HG03439 (cell line): ENCODE results near the gene KRTAP10-8.
"Not testable (repeated sequence)": the region's sequence is repeated elsewhere in the genome, so short reads cannot be mapped to it uniquely, and the experiment has no call there.

Experiments
- ATAC-seq: cut with Tn5 transposase; IDR thresholded peaks from one replicate; pipeline ENCODE4 v1.9.1; 2021; ENCODE audit warnings: mild to moderate bottlenecking, moderate library complexity; ENCODE audit not compliant: unreplicated experiment

The KRTAP10-8 gene

DNA sequence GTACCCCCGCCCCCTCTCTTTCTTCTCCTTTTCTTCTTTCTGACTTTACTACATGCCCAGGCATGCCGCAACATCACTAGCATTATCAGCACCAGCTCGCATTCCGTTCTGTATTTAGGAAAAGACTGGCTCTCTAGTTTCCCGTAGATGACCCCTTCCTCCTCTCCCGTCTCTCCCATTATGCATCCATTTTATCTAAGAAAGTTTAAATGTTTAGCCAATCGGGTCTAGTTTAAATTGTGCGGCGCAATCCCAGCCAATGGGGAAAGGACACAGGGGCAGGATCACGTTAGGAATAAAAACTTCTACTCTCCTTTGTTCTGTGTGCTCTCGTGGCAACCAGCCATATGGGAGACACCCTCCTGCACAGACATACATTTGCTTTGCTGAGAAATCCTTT is 13.8 kb upstream of the KRTAP10-8 start:
- no peak for ATAC-seq

DNA sequence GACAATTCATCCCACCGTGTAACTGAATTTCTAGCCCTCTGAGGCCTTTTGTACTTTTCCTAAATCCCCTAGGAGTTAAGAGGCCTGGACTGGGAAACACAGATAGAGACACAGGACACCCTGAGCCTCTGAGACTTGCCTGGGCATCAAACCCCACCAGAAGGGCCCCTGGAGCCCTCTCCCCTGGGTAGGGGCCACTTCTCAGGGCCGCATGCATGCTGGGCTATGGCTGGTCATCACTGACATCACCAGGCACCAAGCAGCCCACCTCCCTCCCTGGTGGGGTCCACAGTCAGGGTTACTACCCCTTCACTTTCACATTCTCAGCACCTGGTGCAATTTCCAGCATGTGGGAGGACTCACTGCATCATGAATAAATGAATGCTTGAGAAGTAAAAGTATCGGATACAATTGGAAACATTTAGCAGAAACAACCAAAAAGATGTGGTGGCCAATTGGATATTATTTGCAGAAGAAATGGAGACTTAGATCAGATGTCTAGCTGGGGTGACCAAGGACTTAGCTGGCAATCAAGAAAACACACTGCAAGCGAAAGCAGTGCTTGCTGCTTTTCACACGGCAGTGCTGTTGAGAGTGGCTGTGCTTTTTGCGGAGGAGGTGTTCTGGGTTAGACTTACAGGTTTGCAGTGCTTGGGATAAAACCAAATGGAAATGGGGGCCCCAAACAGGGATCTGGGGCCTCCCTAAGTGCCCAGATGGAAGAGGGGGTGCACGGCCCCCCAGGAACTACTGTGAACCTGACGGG is 12.4 kb upstream of the KRTAP10-8 start:
- no peak for ATAC-seq

DNA sequence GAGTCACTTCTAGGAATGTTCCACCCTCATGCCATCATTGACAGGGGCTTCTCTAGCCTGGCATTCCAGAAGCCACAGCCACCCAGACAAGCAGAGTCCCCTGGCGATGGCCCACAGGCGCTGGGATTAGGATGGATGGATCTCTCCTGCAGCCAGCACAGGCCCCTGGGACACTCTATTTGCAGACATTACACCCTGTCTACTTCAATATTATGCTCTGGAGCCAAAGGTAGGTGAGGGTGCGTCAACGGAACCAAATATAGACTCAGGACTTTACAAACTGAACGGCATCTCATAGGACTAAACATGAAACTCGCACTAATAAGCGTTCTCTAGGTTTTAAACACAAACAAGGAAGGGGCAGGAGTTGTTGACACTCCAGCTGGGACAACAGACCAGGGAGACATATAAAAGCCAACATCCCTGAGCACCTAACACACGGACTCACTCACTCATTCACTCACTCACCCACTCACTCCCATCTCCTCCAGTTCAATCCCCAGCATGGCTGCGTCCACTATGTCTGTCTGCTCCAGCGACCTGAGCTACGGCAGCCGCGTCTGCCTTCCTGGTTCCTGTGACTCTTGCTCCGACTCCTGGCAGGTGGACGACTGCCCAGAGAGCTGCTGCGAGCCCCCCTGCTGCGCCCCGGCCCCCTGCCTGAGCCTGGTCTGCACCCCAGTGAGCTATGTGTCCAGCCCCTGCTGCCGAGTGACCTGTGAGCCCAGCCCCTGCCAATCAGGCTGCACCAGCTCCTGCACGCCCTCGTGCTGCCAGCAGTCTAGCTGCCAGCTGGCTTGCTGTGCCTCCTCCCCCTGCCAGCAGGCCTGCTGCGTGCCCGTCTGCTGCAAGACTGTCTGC is 11.5 kb upstream of the KRTAP10-8 start, which contains the start of gene KRTAP10-7:
Gene KRTAP10-7 (plus strand): TSS at position 480 of the 861 bp plus-strand sequence. CDS start 25 bp downstream, at position 505.
- not testable (repeated sequence) for ATAC-seq

DNA sequence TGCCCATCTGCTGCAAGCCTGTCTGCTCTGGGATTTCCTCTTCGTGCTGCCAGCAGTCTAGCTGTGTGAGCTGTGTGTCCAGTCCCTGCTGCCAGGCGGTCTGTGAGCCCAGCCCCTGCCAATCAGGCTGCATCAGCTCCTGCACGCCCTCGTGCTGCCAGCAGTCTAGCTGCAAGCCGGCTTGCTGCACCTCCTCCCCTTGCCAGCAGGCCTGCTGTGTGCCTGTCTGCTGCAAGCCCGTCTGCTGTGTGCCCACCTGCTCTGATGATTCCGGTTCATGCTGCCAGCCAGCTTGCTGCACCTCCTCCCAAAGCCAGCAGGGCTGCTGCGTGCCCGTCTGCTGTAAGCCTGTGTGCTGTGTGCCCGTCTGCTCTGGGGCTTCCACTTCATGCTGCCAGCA is 10.8 kb upstream of the KRTAP10-8 start:
- ATAC-seq = not testable (repeated sequence)

DNA sequence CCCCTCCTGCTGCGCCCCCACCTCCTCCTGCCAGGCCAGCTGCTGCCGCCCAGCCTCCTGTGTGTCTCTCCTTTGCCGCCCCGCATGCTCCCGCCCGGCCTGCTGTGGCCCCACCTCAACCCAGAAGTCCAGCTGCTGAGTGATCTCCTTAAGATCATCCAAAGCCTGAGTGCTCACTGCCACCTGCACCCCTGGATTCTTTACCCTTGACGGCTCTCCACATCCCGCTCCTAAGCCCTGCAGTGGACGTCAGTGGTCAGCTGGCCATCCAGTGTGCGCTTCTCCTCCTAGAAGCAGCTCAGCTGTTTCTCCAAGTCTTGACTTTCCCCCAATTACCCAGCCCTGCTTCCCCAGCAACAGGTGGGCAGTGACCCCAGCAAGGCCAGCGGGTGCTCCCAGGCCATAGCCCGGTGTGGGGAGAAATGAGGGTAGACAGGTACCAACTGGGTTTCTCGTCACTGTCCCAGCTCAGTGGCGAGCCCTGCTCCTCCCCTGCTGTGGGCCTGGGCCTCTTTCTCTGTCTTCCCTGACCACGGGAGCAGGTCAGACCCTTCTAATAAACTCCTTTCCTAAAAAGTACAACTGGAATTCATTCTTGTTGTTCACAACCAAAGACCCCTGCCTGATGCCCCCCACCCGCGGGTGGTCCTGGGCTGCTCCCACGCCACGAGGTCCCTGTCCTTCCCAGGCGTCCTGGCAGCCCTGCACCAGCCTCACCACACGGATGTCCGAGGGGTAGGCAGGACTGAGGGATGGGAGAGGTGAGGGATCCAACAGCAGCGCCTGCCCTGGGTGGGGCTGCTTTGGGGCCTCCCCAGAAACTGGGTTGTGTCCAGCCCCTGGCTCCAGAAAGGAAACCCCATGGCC is 10.1 kb upstream of the KRTAP10-8 start:
- ATAC-seq = no peak

DNA sequence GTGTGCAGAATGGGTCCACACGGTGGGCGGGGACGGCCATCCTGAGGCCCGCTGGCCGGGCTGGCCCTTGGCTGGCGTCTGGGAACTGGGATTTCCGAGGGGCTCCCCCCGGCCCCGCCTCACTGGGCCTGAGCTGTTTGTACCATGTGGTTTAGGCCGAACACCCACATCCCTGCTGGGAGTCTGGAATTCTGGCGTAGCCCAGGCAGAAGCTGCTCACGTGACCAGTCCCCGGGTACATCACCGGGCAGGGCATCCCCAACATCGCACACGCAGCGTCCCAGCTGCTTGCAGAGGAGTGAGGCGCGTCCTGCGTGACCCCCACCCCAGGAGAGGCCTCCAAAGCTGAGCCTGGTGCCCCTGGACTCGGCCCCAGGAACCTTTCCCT is 9.4 kb upstream of the KRTAP10-8 start:
- ATAC-seq = no peak

DNA sequence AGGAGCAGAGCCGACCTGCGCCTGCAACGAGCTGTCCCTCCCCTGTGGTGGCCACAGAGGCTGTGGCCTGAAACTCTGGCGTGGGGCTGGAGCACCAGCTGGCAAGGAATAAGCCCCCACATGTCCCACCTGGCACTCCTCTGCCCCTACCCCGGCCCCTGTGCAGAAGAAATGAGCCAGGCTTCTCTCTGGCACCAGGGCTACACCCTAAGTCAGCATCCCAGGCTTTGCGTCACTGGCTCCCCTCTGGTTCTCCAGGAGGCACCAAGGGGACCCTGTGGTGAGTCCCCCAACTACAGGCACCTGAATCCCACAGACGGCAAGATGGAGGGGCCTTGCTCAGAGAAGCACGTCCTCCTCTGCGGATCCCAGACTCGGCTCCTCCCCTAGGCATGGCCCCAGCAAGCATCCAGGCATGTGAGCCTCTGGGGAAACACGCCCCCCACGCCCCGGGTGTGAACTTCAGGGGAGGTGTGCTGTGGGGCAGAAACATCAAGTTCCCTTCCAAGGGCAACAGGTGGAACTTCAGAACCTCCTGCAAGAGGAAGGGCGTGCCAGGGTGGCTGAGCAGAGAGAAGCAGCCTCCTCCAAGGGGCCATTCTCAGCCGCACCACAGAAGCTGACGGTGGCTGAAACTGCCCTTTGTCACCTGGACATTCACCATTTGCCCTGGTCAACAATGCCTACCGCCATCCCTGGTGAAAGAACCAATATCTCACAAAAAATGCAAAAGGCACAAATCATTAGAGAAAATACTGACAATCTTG is 8.6 kb upstream of the KRTAP10-8 start:
- ATAC-seq = no peak

DNA sequence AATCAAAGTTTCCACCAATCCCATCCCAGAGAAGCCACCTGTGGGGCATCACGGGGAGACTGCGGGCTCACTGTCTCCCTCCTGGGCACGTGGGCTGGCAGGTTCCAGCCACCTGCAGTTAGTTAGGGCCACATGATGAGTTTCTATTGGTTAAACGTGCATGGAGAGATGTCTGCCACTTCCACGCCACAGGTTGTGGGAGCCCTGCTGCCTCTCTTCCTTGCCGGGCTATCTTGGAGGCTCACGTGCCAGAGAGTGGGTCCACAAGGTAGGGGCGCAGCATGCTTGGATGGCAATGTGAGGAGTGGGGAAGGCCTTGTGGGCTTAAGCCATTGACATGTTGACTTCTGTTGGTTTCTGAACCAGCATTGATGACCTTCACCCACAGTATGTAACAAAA is 8.0 kb upstream of the KRTAP10-8 start:
- no peak for ATAC-seq

DNA sequence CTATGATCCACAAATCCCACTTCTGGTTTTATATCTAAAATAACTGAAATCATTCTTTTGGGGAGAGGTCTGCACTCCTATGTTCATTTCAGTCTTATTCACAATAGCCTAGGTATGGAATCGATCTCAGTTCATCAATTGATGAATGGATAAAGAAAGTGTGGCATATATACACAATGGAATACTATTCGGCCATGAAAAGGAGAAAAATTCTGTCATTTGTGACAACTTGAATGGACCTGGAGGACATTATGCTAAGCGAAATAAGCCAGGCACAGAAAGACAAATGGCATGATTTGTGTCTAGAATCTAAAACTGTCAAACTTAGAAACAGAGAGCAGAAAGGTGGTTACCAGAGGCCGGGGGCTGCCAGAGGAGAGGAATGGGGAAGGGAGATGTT is 5.4 kb upstream of the KRTAP10-8 start:
- ATAC-seq = no peak

DNA sequence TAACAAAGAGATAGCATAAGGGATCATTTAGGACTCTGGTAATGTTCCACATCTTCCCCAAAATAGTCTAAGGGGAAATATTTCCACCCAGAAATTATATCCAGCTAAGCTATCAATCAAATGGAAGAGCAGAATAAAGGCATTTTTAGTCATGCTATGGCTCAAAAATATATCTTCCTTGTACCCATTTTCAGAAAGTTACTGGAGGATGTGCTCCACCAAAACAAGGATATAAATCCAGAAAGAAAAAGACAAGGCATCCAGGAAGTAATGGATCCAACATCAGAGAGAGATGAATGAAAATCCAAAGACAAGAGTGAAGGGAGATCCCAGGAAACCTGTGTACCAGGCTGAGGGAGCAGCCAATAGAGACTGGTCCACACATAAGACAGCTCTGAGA is 2.7 kb upstream of the KRTAP10-8 start:
- ATAC-seq = no peak

DNA sequence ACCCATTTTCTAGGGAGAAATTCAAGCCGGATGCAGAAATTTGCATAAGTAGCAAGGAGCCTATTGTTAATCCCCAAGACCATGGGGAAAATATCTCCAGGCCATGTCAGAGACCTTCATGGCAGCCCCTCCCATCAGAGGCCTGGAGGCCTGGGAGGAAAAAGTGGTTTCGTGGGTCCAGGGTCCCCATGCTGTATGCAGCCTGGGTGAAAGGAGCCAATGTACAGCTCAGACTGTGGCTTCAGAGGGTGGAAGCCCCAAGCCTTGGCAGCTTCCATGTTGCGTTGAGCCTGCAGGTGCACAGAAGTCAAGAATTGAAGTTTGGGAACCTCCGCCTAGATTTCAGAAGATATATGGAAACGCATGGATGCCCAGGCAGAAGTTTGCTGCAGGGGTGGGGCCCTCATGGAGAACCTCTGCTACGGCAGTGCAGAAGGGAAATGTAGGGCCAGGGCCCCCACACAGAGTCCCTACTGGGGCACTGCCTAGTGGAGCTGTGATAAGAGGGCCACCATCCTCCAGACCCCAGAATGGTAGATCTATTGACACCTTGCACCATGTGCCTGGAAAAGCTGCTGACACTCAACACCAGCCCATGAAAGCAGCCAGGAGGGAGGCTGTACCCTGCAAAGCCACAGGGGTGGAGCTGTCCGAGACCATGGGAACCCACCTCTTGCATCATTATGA is 1.6 kb upstream of the KRTAP10-8 start:
- not testable (repeated sequence) for ATAC-seq

DNA sequence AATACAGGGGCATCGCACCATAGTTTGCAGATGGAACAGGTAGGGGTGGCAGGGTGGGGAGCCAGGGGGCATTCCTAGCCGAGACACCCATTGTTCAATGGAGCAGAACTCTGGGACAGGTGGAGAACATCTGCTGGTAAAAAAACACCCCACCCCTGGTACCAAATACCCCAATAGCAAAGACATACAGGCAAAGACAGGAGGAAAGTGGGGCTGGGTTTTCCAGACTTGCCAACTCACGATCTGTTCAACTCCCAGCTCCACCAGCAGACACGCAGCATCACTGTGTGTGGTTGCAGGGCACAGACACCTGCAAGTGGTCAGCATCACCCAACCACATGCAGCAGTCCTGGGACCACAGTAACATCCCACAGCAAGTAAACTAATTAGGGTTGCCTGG is 328 bp upstream of the KRTAP10-8 start:
- ATAC-seq = no peak

DNA sequence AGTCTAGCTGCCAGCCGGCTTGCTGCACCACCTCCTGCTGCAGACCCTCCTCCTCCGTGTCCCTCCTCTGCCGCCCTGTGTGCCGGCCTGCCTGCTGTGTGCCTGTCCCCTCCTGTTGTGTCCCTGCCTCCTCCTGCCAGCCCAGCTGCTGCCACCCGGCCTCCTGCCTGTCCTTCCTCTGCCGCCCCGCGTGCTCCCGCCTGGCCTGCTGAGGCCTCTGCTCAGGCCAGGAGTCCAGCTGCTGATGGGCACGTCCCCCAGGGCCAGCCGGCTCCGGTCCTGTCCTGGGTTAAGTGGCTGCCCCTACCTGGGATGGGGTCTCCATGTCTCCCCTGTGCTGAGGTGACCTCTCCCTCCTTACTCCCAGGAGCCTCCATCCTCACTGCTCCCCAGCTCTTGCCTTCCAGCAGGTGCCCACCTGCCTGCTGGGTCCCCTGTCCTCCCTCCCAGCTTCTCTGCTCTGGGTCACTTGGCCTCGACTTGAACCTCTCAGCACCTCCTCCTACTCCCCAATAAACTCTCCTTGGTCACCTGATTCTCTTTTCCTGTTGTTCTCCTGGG is 870 bp downstream of the KRTAP10-8 start:
- no peak for ATAC-seq

DNA sequence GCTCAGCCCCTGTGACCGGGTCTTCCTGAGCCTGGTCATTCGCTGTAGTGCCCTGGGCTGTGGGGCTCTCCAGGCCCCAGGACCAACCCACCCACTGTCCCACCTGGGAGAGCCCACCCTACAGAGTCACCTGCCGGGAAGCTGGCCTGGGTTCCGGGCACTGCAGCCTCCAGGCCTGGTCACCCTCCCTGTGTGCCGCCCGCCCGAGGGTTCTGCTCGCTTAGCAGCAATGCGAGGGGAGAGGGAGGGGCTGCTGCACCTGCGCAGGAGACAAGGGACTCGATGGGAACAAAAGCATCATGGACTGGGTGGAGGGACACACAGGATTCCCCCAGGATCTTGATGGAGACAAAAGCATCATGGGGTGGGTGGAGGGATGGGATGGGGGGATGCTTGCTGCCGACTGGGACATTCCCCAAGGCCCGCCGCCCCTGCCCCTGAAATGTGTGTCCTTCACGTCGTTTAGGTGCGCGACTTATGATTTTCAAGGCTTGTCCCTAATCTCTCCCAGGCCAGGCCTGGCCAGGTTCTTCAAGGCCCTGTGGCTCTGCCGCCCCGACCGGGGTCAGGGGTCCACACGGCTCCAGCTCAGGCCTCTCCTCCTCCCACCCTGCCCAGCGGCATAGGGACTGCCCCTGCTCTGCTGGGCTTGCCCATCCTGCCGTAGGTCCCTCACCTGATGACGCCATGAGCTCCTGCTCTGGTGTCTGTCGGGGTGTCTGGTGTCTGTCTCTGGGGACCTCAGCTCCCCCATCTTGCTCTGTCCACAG is 1.7 kb downstream of the KRTAP10-8 start:
- no peak for ATAC-seq

DNA sequence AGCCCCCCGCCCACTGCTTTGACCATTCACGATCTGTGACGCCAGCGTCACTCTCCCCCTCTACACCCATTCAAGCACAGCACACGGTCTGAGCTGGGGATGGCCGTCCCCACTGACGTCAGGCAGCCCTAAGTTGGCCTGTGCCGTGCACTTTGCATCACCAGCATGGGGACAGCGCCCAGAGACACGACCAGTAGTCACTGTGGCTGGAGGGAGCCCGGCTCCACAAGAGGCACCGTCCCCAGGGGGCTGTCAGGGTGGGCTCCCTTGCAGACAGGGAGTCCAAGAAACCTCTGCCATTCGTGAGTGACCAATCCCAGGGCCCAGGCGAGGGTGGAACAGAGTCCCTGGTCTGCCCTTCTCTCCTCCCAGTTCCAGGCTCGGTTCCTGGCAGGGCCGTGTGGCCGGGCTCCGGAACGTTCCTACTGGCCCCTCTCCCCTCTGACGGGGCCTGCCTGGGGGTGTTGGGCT is 2.3 kb downstream of the KRTAP10-8 start:
- ATAC-seq = no peak

DNA sequence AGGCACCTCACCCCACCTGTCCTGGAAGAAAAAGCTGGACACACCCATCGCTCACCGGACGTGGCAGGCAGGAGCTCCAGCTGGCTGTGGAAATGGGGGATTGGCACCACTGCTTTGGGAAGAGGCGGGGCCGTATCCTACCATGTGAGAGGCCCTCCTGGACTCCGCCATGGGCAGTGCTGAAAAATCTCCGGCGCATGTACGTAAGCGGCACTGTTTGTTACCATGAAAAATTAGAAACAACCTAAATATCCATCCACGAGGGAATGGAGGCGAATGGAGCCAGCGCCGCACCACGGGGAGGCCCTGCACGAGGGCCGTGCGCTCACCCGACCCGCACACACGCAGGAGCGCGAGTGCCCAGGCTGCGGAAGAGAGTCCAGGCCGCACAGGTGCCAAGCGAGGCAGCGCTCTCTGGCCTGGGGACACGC is 3.1 kb downstream of the KRTAP10-8 start:
- ATAC-seq = no peak

DNA sequence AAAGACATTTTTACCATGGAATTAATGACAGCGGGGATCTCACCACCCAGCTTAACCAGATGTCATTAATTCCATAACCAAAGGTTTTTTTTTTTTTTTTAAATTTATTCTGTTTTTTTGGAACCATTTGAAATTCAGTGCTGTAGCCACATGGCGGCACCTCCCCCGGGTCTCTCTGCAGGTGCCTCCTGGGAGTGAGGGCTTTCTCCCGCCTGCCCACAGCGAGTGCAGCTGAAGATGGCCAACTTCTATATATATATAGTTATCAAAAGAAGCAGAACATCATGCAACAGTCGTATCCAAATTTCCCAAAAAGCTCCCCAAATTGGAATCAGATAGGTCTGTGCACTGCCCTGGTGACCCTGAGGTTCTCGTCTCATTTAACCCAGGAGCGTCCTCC is 3.6 kb downstream of the KRTAP10-8 start:
- ATAC-seq = no peak

DNA sequence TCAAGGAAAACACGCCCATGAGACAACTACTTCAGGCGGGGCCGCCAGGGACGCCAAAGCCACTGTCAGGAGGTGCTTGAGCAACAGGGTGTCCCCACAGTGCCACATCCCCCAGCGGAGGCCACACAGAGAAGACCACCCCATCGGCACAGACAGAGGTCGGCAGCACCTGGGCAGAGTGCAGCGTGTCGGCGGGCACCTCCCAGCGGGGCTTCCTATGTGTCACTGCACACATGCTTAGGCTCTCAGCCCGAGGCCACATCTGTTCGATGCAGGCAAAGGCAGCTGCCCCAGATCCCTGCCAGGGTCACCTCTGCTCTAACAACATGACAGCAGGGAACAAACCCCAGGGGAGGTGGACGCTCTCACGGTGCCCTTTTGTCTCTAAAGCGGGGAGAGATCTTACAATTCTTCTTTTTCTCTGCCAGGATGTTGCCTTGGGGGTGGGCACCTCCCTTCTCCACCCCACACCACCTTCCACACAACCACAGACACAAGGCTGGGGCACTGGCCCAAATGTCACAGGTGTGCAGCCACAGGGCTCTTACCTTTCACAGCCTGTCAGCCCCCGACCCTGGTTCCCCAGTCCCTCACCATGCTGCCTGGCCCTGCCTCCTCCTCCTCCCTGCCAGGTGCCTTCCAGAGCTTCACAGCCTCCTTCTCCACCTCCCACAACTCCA is 4.2 kb downstream of the KRTAP10-8 start:
- ATAC-seq = no peak
